HUES48 (cell line): Measurements from ENCODE around the gene KCNA2.

Source experiments
- H3K27ac ChIP-seq: one replicate; pipeline ENCODE4 v1.7.0; 2013; ENCODE audit warnings: low read depth, low read length, inconsistent platforms
- H3K27me3 ChIP-seq: 2 replicates; pipeline ENCODE4 v1.6.1; 2013; ENCODE audit warnings: mild to moderate bottlenecking, low read length; ENCODE audit not compliant: control insufficient read depth, insufficient read depth
- H3K36me3 ChIP-seq: 2 replicates; pipeline ENCODE4 v1.6.1; 2013; ENCODE audit warnings: low read length; ENCODE audit not compliant: control insufficient read depth, insufficient read depth
- H3K4me1 ChIP-seq: 2 replicates; pipeline ENCODE4 v1.6.1; 2013; ENCODE audit warnings: mild to moderate bottlenecking, low read length; ENCODE audit not compliant: control insufficient read depth, insufficient read depth
- H3K4me3 ChIP-seq: 2 replicates; pipeline ENCODE4 v1.5.1; 2013; ENCODE audit warnings: mild to moderate bottlenecking, low read depth, low read length
- H3K9ac ChIP-seq: 2 replicates; pipeline ENCODE4 v1.6.1; 2013; ENCODE audit warnings: mild to moderate bottlenecking, low read depth, low read length, moderate library complexity
- H3K9me3 ChIP-seq: 2 replicates; pipeline ENCODE4 v1.6.1; 2013; ENCODE audit warnings: low read length; ENCODE audit not compliant: control insufficient read depth, insufficient read depth

Gene KCNA2

DNA sequence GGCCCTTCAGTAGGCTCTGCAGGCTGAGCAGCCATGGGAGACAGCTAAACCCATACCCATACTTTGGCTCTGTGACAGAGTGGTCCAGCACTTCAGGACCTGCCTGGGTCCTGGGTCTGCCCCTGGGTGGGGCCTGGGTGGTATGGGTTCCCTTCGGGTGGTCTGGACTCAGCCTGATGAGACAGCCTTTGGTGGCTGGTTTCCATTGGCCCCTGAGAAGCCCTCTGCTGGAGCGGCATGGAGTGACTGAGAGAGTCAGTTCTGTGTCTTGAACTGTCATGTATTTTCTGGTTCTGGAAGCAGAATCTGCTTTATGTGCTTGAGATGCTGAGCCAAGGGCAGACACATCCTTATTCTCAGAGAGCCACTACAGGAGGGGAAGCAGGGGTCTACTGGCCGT, 31.3 kb upstream of the KCNA2 start:
- Histone ChIP-seq H3K36me3 (no peaks in the 10 kb centered on the region), H3K27ac (no peak overlapping the region), H3K4me1 (no peaks in the 10 kb centered on the region)

GRCh38 chr1:110636149-110636935, 30.2 kb upstream of the KCNA2 start:
- no peaks in the 10 kb centered on the region for H3K9me3 ChIP-seq
- H3K27ac ChIP-seq, result no peak overlapping the region
- H3K36me3 ChIP-seq, result no peaks in the 10 kb centered on the region
- no peaks in the 10 kb centered on the region for H3K4me1 ChIP-seq
- H3K27me3 ChIP-seq, result no peaks in the 10 kb centered on the region
- H3K4me3 ChIP-seq, result no peak overlapping the region
- no peak overlapping the region for H3K9ac ChIP-seq

More for the DNA sequence above, 31.3 kb upstream of the KCNA2 start:
- no peak overlapping the region for H3K9ac ChIP-seq
- H3K9me3 ChIP-seq, result no peaks in the 10 kb centered on the region
- no peak overlapping the region for H3K4me3 ChIP-seq
- H3K27me3 ChIP-seq, result no peaks in the 10 kb centered on the region

DNA sequence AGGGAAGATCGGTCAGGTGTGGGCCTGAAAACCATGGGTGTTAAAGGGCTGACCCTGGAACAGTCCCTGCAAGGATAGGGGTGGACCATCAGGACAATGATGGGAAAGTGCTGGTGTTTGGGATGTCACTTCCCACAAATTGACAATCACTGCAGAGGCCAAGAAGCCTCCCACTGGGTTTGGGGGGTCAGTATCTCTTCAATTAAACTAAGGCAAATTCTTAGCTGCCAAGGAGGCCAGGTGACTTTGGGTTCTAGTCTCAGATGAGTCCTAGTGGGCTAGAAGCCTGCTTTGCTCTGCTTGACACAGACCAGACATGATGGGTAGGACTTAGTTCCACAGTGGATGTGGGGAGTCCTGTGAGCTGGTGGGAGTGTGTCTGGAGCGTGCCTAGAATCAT, 29.3 kb upstream of the KCNA2 start:
- Histone ChIP-seq H3K4me3 (no peak overlapping the region), H3K9ac (no peak overlapping the region), H3K9me3 (no peaks in the 10 kb centered on the region), H3K36me3 (no peaks in the 10 kb centered on the region), H3K4me1 (no peaks in the 10 kb centered on the region), H3K27ac (no peak overlapping the region), H3K27me3 (no peaks in the 10 kb centered on the region)

GRCh38 chr1:110634455-110635311, 28.5 kb upstream of the KCNA2 start:
- no peaks in the 10 kb centered on the region for H3K4me1 ChIP-seq
- no peak overlapping the region for H3K27ac ChIP-seq
- no peaks in the 10 kb centered on the region for H3K27me3 ChIP-seq
- no peak overlapping the region for H3K4me3 ChIP-seq
- H3K9me3 ChIP-seq, result no peaks in the 10 kb centered on the region
- no peak overlapping the region for H3K9ac ChIP-seq
- no peaks in the 10 kb centered on the region for H3K36me3 ChIP-seq

- H3K4me3 ChIP-seq, result no peak overlapping the region
- no peaks in the 10 kb centered on the region for H3K4me1 ChIP-seq
- H3K9ac ChIP-seq, result no peak overlapping the region
- no peaks in the 10 kb centered on the region for H3K27me3 ChIP-seq
- H3K9me3 ChIP-seq, result no peaks in the 10 kb centered on the region
- H3K36me3 ChIP-seq, result no peaks in the 10 kb centered on the region
- H3K27ac ChIP-seq, result no peak overlapping the region
These were observed 27.9 kb upstream of the KCNA2 start for GRCh38 chr1:110634086-110634454.

GRCh38 chr1:110633646-110634030, 27.5 kb upstream of the KCNA2 start:
- no peaks in the 10 kb centered on the region for H3K9me3 ChIP-seq
- no peaks in the 10 kb centered on the region for H3K36me3 ChIP-seq
- H3K27ac ChIP-seq, result no peak overlapping the region
- no peaks in the 10 kb centered on the region for H3K4me1 ChIP-seq
- H3K27me3 ChIP-seq, result no peaks in the 10 kb centered on the region
- H3K9ac ChIP-seq, result no peak overlapping the region
- no peak overlapping the region for H3K4me3 ChIP-seq

DNA sequence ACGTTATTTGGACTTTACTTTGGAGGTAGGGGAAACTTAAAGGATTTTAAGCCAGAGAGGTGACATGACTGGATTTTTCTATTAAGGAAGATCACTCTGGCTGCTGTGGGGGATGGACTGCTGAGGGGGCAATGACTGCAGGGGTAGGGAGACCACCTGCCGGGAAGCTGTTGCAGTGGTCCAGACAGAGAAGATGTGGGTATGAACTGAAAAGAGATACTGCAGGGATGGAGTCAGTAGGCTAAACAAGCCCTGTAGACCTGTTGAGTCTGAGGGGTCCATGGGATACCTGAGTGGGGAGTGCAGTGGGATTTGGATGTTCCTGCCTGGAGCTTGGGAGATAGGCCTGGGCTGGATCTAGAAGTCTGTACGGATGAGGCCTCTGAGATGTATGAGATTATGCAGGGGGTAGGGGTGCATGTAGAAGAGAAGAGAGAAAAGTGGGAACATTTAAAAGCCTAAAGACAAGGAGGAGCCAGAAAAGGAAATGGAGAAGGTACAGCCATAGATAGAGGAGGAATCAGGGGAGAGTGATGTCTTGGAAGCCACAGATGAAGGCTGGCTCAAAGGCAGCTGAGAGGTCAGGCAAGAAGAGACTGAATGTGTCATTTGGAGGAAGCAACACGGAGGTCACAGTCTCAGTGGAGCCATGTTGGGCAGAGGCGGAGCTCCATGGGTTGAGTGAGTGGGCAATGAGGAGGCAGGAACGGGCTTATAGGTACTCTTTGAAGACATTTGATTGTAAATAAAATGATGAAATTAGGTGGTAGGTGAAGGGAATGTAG, 25.9 kb upstream of the KCNA2 start:
- Histone ChIP-seq H3K4me3 (no peak overlapping the region), H3K27ac (no peak overlapping the region), H3K36me3 (no peaks in the 10 kb centered on the region), H3K9ac (no peak overlapping the region), H3K9me3 (no peaks in the 10 kb centered on the region), H3K27me3 (no peaks in the 10 kb centered on the region), H3K4me1 (no peaks in the 10 kb centered on the region)

DNA sequence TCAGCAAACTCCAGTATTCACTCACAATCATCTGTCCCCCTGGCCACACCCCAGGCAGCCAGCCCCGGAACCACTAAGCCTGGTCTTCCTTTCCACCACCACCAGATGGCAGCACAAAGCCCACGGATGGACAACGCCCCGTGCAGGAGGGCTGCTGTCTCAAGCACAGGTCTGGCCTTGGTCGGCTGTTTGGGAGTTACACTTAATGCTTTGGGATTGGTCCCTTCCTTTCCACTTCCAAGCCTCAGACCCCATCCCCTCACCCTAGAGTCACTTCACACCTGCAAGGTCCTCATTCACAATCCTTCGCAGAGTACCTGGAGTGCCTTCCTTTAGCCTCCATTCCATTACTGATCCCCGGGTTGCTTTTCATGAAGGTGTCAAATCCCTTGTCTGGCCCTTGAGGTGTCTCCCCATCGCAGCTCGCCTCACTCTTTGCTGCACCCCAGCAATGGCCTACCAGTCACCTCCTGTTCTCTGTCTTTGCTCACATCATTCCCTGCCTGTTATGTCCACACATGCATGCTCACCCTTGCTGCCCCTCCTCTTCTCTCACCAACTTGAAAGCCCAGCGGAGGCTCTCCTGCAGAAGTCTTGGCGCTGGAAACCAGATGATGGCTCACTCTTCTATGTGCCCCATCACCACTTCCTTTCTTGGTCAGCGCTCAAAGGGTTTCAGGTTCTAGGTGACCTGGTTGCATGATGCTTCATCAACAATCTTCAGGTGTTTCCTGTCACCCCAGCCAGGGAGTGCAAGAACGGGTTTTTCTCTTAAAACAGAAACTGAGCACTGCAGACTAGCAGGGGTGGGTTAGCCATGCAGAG, 24.9 kb upstream of the KCNA2 start:
- H3K9me3 ChIP-seq, result no peaks in the 10 kb centered on the region
- no peaks in the 10 kb centered on the region for H3K27me3 ChIP-seq
- no peaks in the 10 kb centered on the region for H3K36me3 ChIP-seq
- H3K9ac ChIP-seq, result no peak overlapping the region
- no peak overlapping the region for H3K27ac ChIP-seq
- H3K4me3 ChIP-seq, result no peak overlapping the region
- H3K4me1 ChIP-seq, result no peaks in the 10 kb centered on the region

- H3K27me3 ChIP-seq, result no peaks in the 10 kb centered on the region
- no peak overlapping the region for H3K9ac ChIP-seq
- no peaks in the 10 kb centered on the region for H3K36me3 ChIP-seq
- no peak overlapping the region for H3K27ac ChIP-seq
- H3K4me1 ChIP-seq, result no peaks in the 10 kb centered on the region
- no peak overlapping the region for H3K4me3 ChIP-seq
- H3K9me3 ChIP-seq, result no peaks in the 10 kb centered on the region
These were observed 22.4 kb upstream of the KCNA2 start for GRCh38 chr1:110628323-110629105.

GRCh38 chr1:110627764-110628163, 21.6 kb upstream of the KCNA2 start:
- Histone ChIP-seq H3K27ac (no peak overlapping the region), H3K9ac (no peak overlapping the region), H3K4me3 (no peak overlapping the region), H3K36me3 (no peaks in the 10 kb centered on the region), H3K27me3 (no peaks in the 10 kb centered on the region), H3K9me3 (no peaks in the 10 kb centered on the region), H3K4me1 (no peaks in the 10 kb centered on the region)
